ENCODE measurements around the gene IDI1. TPM values are rescaled to one million over a fixed set of nuclear protein-coding genes. Genes with fewer than 3 reads are reported as not detected.
"Not testable (repeated sequence)": the region's sequence is repeated elsewhere in the genome, so short reads cannot be mapped to it uniquely, and the experiment has no call there.

Gene IDI1
- total RNA-seq, 3 donors from 2014 or later: 38.9 to 46.8 (median 44.6) TPM

- Mint-ChIP-seq H3K9me3 (no peaks in the 10 kb centered on the region), H3K27me3 (ENCODE audit: low read depth) (no peaks in the 10 kb centered on the region), H3K36me3 (ENCODE audit: insufficient read depth) (peaks cover 8% of the 10 kb centered on the region), H3K4me3 (no peak overlapping the region), H3K4me1 (ENCODE audit: low read depth) (peaks cover 3% of the 10 kb centered on the region)
- DNase-seq (no peak), ATAC-seq (no peak)
Measured at GRCh38 chr10:1034758-1035157, 14.2 kb downstream of the IDI1 start.

- peaks cover 8% of the 10 kb centered on the region for H3K36me3 Mint-ChIP-seq (ENCODE audit: insufficient read depth)
Measured at GRCh38 chr10:1033601-1034000, 15.3 kb downstream of the IDI1 start.

GRCh38 chr10:1029838-1030237 lies 19.1 kb downstream of the IDI1 start:
- ATAC-seq: no peak
- no peak overlapping the region for H3K4me3 Mint-ChIP-seq
- DNase-seq: no peak
- H3K9me3 Mint-ChIP-seq: no peaks in the 10 kb centered on the region
- no peaks in the 10 kb centered on the region for H3K27me3 Mint-ChIP-seq (ENCODE audit: low read depth)
- no peaks in the 10 kb centered on the region for H3K4me1 Mint-ChIP-seq (ENCODE audit: low read depth)
- H3K36me3 Mint-ChIP-seq (ENCODE audit: insufficient read depth): no peaks in the 10 kb centered on the region

More at GRCh38 chr10:1033601-1034000, 15.3 kb downstream of the IDI1 start:
- no peak overlapping the region for H3K4me3 Mint-ChIP-seq
- ATAC-seq: no peak
- H3K9me3 Mint-ChIP-seq: no peaks in the 10 kb centered on the region
- H3K4me1 Mint-ChIP-seq (ENCODE audit: low read depth): peaks cover 3% of the 10 kb centered on the region
- no peaks in the 10 kb centered on the region for H3K27me3 Mint-ChIP-seq (ENCODE audit: low read depth)
- no peak for DNase-seq

GRCh38 chr10:1026578-1026977 lies 22.3 kb downstream of the IDI1 start:
- Mint-ChIP-seq H3K27me3 (ENCODE audit: low read depth) (no peaks in the 10 kb centered on the region), H3K36me3 (ENCODE audit: insufficient read depth) (no peaks in the 10 kb centered on the region), H3K4me1 (ENCODE audit: low read depth) (no peaks in the 10 kb centered on the region), H3K4me3 (no peak overlapping the region), H3K9me3 (no peaks in the 10 kb centered on the region)
- ATAC-seq (no peak), DNase-seq (no peak)

- Mint-ChIP-seq H3K27me3 (ENCODE audit: low read depth) (no peaks in the 10 kb centered on the region), H3K4me1 (ENCODE audit: low read depth) (no peaks in the 10 kb centered on the region), H3K36me3 (ENCODE audit: insufficient read depth) (peaks cover 6% of the 10 kb centered on the region), H3K9me3 (no peaks in the 10 kb centered on the region), H3K4me3 (no peak within 1 kb of the TSS)
- ATAC-seq (no peak), DNase-seq (no peak)
Measured at GRCh38 chr10:1025683-1026082, 23.2 kb downstream of the IDI1 start, which contains the start of gene IDI2. TSS of gene IDI2 (minus strand) at chr10:1025859. CDS start at chr10:1024723, 1,136 bp downstream.

GRCh38 chr10:1024103-1024502 lies 24.8 kb downstream of the IDI1 start:
- ATAC-seq: no peak
- no peak for DNase-seq
- peaks cover 19% of the 10 kb centered on the region for H3K36me3 Mint-ChIP-seq (ENCODE audit: insufficient read depth)
- H3K27me3 Mint-ChIP-seq (ENCODE audit: low read depth): no peaks in the 10 kb centered on the region
- no peaks in the 10 kb centered on the region for H3K9me3 Mint-ChIP-seq
- H3K4me3 Mint-ChIP-seq: no peak overlapping the region
- no peaks in the 10 kb centered on the region for H3K4me1 Mint-ChIP-seq (ENCODE audit: low read depth)

GRCh38 chr10:1022413-1022812 lies 26.5 kb downstream of the IDI1 start:
- no peaks in the 10 kb centered on the region for H3K27me3 Mint-ChIP-seq (ENCODE audit: low read depth)
- H3K4me1 Mint-ChIP-seq (ENCODE audit: low read depth): no peaks in the 10 kb centered on the region
- peaks cover 30% of the 10 kb centered on the region for H3K36me3 Mint-ChIP-seq (ENCODE audit: insufficient read depth)
- no peaks in the 10 kb centered on the region for H3K9me3 Mint-ChIP-seq
- no peak overlapping the region for H3K4me3 Mint-ChIP-seq
- no peak for DNase-seq
- no peak for ATAC-seq

GRCh38 chr10:1020958-1021357 lies 28.0 kb downstream of the IDI1 start:
- peak; percentile 12 to 21 for ATAC-seq
- Mint-ChIP-seq H3K9me3 (no peaks in the 10 kb centered on the region), H3K27me3 (ENCODE audit: low read depth) (no peaks in the 10 kb centered on the region), H3K4me3 (no peak overlapping the region), H3K4me1 (ENCODE audit: low read depth) (no peaks in the 10 kb centered on the region), H3K36me3 (ENCODE audit: insufficient read depth) (peaks cover 42% of the 10 kb centered on the region)
- DNase-seq: no peak

GRCh38 chr10:1020460-1020859 lies 28.5 kb downstream of the IDI1 start:
- no peaks in the 10 kb centered on the region for H3K9me3 Mint-ChIP-seq
- peaks cover 46% of the 10 kb centered on the region for H3K36me3 Mint-ChIP-seq (ENCODE audit: insufficient read depth)
- no peak overlapping the region for H3K4me3 Mint-ChIP-seq
- H3K27me3 Mint-ChIP-seq (ENCODE audit: low read depth): no peaks in the 10 kb centered on the region
- no peak for DNase-seq
- no peaks in the 10 kb centered on the region for H3K4me1 Mint-ChIP-seq (ENCODE audit: low read depth)
- peak; percentile 24 to 25 for ATAC-seq

- Mint-ChIP-seq H3K4me3 (no peak overlapping the region), H3K4me1 (ENCODE audit: low read depth) (no peaks in the 10 kb centered on the region), H3K36me3 (ENCODE audit: insufficient read depth) (peaks cover 48% of the 10 kb centered on the region), H3K27me3 (ENCODE audit: low read depth) (no peaks in the 10 kb centered on the region), H3K9me3 (no peaks in the 10 kb centered on the region)
- ATAC-seq (no peak), DNase-seq (no peak)
Measured at GRCh38 chr10:1019362-1019761, 29.6 kb downstream of the IDI1 start.

GRCh38 chr10:1015688-1016087 lies 33.2 kb downstream of the IDI1 start:
- DNase-seq (no peak), ATAC-seq (no peak)
- Mint-ChIP-seq H3K36me3 (ENCODE audit: insufficient read depth) (peaks cover 69% of the 10 kb centered on the region), H3K27me3 (ENCODE audit: low read depth) (no peaks in the 10 kb centered on the region), H3K9me3 (no peaks in the 10 kb centered on the region), H3K4me3 (no peak overlapping the region), H3K4me1 (ENCODE audit: low read depth) (peaks cover 1% of the 10 kb centered on the region)

- Mint-ChIP-seq H3K4me3 (no peak overlapping the region), H3K36me3 (ENCODE audit: insufficient read depth) (peaks cover 64% of the 10 kb centered on the region)
- no peak for ATAC-seq
Measured at GRCh38 chr10:1011696-1012095, 37.2 kb downstream of the IDI1 start.

GRCh38 chr10:1010703-1011102 lies 38.2 kb downstream of the IDI1 start:
- ATAC-seq (peak in 1 of 2 donors; percentile 25), DNase-seq (no peak)
- Mint-ChIP-seq H3K4me1 (ENCODE audit: low read depth) (peaks cover 11% of the 10 kb centered on the region), H3K4me3 (no peak overlapping the region), H3K27me3 (ENCODE audit: low read depth) (no peaks in the 10 kb centered on the region), H3K36me3 (ENCODE audit: insufficient read depth) (peaks cover 64% of the 10 kb centered on the region), H3K9me3 (no peaks in the 10 kb centered on the region)

More at GRCh38 chr10:1011696-1012095, 37.2 kb downstream of the IDI1 start:
- H3K4me1 Mint-ChIP-seq (ENCODE audit: low read depth): peaks cover 11% of the 10 kb centered on the region
- DNase-seq: no peak
- no peaks in the 10 kb centered on the region for H3K27me3 Mint-ChIP-seq (ENCODE audit: low read depth)
- H3K9me3 Mint-ChIP-seq: no peaks in the 10 kb centered on the region

- not testable (repeated sequence) for H3K4me3 Mint-ChIP-seq
- H3K36me3 Mint-ChIP-seq (ENCODE audit: insufficient read depth): peaks cover 67% of the 10 kb centered on the region
Measured at GRCh38 chr10:1009947-1010346, 39.0 kb downstream of the IDI1 start.

GRCh38 chr10:1009071-1009494 lies 39.8 kb downstream of the IDI1 start:
- Mint-ChIP-seq H3K4me3 (no peak overlapping the region), H3K9me3 (no peaks in the 10 kb centered on the region), H3K27me3 (ENCODE audit: low read depth) (no peaks in the 10 kb centered on the region), H3K4me1 (ENCODE audit: low read depth) (peaks cover 11% of the 10 kb centered on the region), H3K36me3 (ENCODE audit: insufficient read depth) (peaks cover 65% of the 10 kb centered on the region)
- DNase-seq (no peak), ATAC-seq (no peak)

More at GRCh38 chr10:1009947-1010346, 39.0 kb downstream of the IDI1 start:
- H3K9me3 Mint-ChIP-seq; H3K27me3 Mint-ChIP-seq (ENCODE audit: low read depth); DNase-seq: not testable (repeated sequence)
- H3K4me1 Mint-ChIP-seq (ENCODE audit: low read depth): peaks cover 11% of the 10 kb centered on the region
- peak in 1 of 2 donors; percentile 23 for ATAC-seq

- Mint-ChIP-seq H3K9me3 (peaks cover 6% of the 10 kb centered on the region), H3K36me3 (ENCODE audit: insufficient read depth) (peaks cover 70% of the 10 kb centered on the region), H3K4me3 (no peak overlapping the region), H3K27me3 (ENCODE audit: low read depth) (no peaks in the 10 kb centered on the region), H3K4me1 (ENCODE audit: low read depth) (peaks cover 11% of the 10 kb centered on the region)
- DNase-seq: no peak
- ATAC-seq: no peak
Measured at GRCh38 chr10:1007583-1007982, 41.3 kb downstream of the IDI1 start.
